Right lobe of liver (tissue), 4 donors: ENCODE measurements around the gene CHIT1.

Experiments
- CTCF ChIP-seq, 4 donors: fragments of 200-600 bp in 3 of 4; fragments of 450-650 bp in 1 of 4; IDR thresholded peaks; one replicate each; pipeline versions ENCODE4 v1.5.1 to v1.8.0; 2016 to 2022; ENCODE audit warnings: antibody characterized with exemption in 4 of 4, mild to moderate bottlenecking in 2 of 4
- POLR2A ChIP-seq: fragments of 450-650 bp; IDR thresholded peaks from one replicate; pipeline ENCODE4 v1.6.1; 2017; ENCODE audit warnings: antibody characterized with exemption, mild to moderate bottlenecking
- donor health status: DM: no; HTN: no; CAD: no.
- donor health status: DM: no; HTN: no; CAD: no.
- donor health status: DM: no; HTN: yes; CAD: no.

- no peak for TF ChIP-seq CTCF (IDR thresholded peaks at IDR 0.05)
- TF ChIP-seq POLR2A = no peak
Observed at GRCh38 chr1:203187689-203188264, 41.7 kb downstream of the CHIT1 start.
